HG02981 (cell line): Measurements from ENCODE around the gene CLECL1.
"Not testable (repeated sequence)": the region's sequence is repeated elsewhere in the genome, so short reads cannot be mapped to it uniquely, and the experiment has no call there.

Source experiments
- ATAC-seq: cut with Tn5 transposase; IDR thresholded peaks from one replicate; pipeline ENCODE4 v1.9.1; 2021; ENCODE audit warnings: mild to moderate bottlenecking, moderate library complexity; ENCODE audit not compliant: unreplicated experiment

The CLECL1 gene

DNA sequence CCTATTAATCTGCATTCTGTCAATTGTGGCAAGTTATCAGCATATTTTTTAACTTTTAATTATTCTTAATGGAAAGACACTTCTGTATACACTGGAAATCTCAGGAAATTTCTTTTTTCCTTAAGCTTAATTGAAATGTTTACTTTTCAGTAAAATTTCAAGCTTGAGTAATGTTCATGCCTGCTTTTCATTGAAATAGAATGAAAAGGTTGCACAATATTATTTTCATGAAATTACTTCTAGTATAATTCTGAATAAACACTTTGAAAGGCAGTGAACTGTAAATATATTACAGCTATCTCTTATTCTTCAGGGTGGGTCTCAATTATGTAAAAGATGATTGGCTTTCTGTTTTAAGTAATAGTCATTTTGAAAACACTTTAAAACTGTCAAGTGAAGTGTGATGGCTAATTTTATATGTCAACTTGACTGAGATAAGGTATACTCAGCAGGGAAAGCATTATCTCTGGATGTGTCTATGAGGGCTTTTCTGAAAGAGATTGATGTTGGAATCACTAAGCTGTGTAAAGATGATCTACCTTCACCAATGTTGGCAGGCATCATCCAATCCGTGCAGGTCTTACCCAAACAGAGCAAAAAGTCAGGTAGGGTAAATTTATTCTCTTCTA lies 33.5 kb downstream of the CLECL1 start:
- ATAC-seq = no peak

GRCh38 chr12:9698681-9699080 lies 34.2 kb downstream of the CLECL1 start:
- no peak for ATAC-seq

DNA sequence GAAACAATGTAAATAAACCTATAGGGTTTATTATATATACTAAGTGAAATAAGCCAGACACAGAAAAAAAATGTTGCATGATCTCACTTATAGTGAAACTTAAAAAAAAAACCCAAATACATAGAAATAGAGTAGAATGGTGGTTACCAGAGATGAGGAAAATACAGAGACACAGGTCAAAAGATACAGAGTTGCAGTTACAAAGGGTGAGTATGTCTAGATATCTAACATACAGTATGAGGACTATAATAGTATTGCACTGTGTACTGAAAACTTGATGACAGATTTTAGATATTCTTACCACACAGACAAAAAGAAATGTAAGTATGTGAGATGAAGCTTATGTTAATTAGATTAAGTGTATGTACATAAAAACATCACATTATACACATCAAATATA lies 35.3 kb downstream of the CLECL1 start:
- ATAC-seq = no peak

GRCh38 chr12:9695661-9696060 lies 37.2 kb downstream of the CLECL1 start:
- not testable (repeated sequence) for ATAC-seq

- not testable (repeated sequence) for ATAC-seq
Observed at GRCh38 chr12:9695150-9695549, 37.7 kb downstream of the CLECL1 start.

- no peak for ATAC-seq
Observed at GRCh38 chr12:9694241-9694640, 38.7 kb downstream of the CLECL1 start.

- ATAC-seq = no peak
Observed at GRCh38 chr12:9692909-9693308, 40.0 kb downstream of the CLECL1 start.

GRCh38 chr12:9687228-9687627 lies 45.7 kb downstream of the CLECL1 start:
- ATAC-seq = no peak

DNA sequence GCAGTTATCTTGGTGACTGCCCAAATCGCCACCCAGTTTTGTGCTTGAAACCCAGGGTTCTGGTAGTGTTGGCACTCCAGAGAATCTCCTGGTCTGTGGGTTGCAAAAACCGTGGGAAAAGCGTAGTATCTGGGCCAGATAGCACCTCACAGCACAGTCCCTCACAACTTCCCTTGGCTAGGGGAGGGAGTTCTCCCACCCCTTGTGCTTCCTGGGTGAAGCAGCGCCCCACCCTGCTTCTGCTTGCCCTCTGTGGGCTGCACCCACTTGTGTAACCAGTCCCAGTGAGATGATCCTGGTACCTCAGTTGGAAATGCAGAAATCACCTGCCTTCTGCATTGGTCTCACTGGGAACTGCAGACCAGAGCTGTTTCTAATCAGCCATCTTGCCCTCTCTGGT lies 47.0 kb downstream of the CLECL1 start:
- ATAC-seq = no peak

DNA sequence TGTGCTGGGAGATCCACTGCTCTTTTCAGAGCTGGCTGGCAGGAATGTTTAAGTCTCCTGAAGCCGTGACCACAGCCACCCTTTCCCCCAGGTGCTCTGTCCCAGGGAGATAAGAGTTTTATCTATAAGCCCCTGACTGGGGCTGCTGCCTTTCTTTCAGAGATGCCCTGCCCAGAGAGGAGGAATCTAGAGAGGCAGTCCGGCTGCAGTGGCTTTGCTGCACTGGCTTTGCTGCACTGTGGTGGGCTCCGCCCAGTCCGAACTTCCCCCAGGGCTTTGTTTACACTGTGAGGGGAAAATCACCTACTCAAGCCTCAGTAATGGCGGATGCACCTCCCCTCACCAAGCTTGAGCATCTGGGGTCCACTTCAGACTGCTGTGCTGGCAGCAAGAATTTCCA lies 47.5 kb downstream of the CLECL1 start:
- ATAC-seq = not testable (repeated sequence)

GRCh38 chr12:9682949-9683348 lies 49.9 kb downstream of the CLECL1 start:
- ATAC-seq = not testable (repeated sequence)

DNA sequence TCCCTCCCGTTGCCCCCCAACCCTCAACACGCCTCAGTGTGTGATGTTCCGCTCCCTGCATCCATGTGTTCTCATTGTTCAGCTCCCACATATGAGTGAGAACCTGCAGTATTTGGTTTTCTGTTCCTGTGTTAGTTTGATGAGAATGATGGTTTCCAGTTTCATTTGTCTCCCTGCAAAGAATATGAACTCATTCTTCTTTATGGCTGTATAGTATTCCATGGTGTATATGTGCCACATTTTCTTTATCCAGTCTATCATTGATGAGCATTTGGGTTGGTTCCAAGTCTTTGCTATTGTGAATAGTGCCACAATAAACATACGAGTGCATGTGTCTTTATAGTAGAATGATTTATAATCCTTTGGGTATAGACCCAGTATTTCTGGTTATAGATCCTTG lies 50.4 kb downstream of the CLECL1 start:
- ATAC-seq = not testable (repeated sequence)

DNA sequence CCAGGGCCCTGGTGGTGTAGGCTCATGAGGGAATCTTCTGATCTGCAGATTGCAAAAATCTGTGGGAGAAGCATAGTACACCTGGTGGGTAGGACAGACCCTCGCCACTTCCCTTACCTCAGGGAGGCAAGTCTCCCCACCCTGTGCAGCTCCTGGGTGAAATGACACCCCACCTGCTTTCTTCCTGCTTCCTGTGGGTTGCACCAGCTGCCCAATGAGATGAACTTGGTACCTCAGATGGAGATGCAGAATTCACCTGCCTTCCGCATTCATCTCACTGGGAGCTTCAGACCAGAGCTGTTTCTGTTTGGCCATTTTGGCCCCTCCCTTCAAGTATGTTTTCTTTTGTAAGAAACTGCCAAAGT lies 58.7 kb downstream of the CLECL1 start:
- ATAC-seq = peak; percentile 9

DNA sequence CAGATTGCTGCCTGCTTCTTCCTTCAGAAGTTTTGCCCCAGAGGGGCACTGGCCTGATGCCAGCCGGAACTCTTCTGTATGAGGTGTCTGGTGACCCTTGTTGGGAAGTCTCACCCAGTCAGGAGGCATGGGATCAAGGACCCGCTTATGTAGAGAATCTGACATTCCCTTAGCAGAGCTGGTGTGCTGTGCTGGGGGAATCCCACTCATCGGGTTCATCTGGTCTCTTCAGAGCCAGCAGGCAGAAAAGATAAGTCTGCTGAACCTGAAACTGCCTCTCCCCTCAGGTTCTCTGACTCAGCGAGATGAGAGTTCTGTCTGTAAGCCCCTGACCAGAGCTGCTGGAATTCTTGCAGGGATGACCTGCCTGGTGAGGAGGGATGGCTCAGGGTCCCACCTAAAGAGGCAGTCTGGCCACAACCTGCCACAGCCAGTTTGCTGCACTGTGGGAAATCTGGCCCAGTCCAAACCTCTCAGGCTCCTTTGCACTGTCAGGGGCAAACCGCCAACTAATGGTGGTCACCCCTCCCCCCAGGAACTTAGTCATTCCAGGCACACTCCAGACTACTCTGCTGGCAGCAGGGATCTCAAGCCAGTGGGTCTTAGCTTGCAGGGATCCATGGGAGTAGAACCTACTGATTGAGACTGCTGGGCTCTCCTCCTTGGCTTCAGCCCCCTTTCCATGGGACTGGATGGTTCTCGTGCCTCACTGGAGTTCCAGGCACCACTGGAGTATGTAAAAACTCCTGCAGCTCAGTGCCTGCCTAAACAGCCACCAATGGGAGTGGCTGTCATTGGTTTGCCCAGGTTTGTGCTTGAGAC lies 59.3 kb downstream of the CLECL1 start:
- peak; percentile 38 for ATAC-seq
